ENCODE measurements around the gene DNAH11.

Gene DNAH11

GRCh38 chr7:21946222-21946709, 403.4 kb downstream of the DNAH11 start:
- no peak for DNase-seq (ENCODE audit: low read depth)
- TF ChIP-seq CTCF (IDR thresholded peaks at IDR 0.05; ENCODE audit: low read length, missing control alignments): no peak
- peak overlapping the region; percentile 73 for H3K4me3 ChIP-seq (replicated peaks; ENCODE audit: low read depth, low read length)

DNA sequence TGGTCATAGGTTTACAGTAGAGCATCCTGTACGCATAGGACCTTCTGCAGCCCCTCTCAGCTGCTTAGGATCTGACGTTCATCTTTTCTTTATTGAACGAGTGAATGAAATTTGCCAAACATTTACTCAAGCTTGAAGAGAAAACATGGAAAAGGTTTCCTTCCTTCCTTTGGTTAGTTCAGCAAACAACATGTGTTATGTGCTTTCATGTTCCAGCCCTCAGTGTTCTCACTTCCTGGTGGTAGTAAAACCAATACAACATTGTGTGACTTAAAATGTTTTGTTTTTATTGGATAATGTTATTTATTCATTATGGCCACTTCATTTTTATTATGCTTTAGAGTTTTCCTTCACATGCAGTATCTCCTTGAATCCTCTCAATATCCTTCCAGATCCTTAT, 404.2 kb downstream of the DNAH11 start:
- no peak overlapping the region for H3K4me3 ChIP-seq (replicated peaks; ENCODE audit: low read depth, low read length)
- TF ChIP-seq CTCF (IDR thresholded peaks at IDR 0.05; ENCODE audit: low read length, missing control alignments): no peak
- no peak for DNase-seq (ENCODE audit: low read depth)

DNA sequence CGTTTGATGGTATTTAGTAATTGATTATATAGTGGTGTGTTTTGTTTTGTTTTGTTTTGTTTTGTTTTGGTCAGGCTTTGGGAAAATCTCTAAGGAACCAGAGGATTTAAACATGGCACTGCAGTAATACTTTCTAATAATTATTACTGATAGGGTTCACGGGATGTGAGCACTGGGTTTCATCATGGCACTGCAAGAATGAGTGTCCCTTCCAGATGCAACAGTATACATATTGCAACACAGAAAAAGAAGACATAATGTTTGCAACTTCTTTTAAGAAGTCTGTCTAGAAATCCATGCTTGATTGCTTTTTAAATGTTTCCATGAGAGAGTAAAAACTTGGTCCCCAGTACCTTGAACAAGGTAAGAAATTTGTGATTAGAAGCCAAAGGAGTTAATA, 405.1 kb downstream of the DNAH11 start:
- TF ChIP-seq CTCF (IDR thresholded peaks at IDR 0.05; ENCODE audit: low read length, missing control alignments): no peak
- H3K4me3 ChIP-seq (replicated peaks; ENCODE audit: low read depth, low read length): no peak overlapping the region
- DNase-seq (ENCODE audit: low read depth): no peak

DNA sequence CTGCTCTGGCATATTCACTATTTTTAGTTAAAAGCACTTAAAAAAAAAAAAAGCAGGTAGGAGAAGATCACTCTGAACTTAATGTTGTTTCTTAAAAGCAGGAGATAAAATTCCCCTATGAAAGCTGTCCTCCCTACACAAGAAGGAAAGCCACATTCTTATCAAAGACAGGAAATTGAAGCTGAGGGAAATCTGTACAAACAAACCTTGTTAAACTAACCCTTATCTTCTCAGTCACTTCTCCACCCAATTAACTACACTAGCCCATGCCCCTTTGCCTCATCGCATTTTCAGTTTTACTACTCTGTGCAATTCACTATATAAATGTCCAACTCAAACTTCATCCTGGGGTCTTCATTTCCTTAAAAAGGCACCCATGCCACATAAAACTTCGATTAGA, 405.5 kb downstream of the DNAH11 start:
- TF ChIP-seq CTCF (IDR thresholded peaks at IDR 0.05; ENCODE audit: low read length, missing control alignments): no peak
- no peak overlapping the region for H3K4me3 ChIP-seq (replicated peaks; ENCODE audit: low read depth, low read length)
- DNase-seq (ENCODE audit: low read depth): no peak

GRCh38 chr7:21948887-21949540, 406.2 kb downstream of the DNAH11 start:
- no peak overlapping the region for H3K4me3 ChIP-seq (replicated peaks; ENCODE audit: low read depth, low read length)
- TF ChIP-seq CTCF (IDR thresholded peaks at IDR 0.05; ENCODE audit: low read length, missing control alignments): no peak
- DNase-seq (ENCODE audit: low read depth): no peak
